CD4-positive, alpha-beta T cell treated with Interleukin-15 for 1 hour (primary cell): ENCODE measurements around the gene INHBC.

Experiments used
- DNase-seq: peaks from one replicate; pipeline ENCODE4 v3.0.0-alpha.2; 2020

The INHBC gene

DNA sequence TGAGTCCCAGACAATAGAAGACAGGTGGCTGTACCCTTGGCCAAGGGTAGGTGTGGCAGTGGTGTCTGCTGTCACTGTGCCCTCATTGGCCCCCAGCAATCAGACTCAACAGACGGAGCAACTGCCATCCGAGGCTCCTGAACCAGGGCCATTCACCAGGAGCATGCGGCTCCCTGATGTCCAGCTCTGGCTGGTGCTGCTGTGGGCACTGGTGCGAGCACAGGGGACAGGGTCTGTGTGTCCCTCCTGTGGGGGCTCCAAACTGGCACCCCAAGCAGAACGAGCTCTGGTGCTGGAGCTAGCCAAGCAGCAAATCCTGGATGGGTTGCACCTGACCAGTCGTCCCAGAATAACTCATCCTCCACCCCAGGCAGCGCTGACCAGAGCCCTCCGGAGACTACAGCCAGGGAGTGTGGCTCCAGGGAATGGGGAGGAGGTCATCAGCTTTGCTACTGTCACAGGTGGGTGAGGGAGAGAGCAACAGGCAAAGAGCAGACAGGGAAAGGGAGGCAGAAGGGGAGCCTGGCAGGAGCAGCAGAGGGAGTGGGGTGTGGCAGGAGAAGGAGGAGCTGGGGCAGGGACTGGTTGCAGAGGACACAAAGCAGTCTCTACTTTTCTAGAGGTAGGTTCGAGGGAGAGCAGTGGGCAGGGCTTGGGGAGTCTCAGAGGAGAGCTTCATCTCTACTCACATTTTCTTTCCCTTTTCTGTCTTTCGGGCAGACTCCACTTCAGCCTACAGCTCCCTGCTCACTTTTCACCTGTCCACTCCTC lies 21.0 kb downstream of the INHBC start:
- DNase-seq, result no peak

DNA sequence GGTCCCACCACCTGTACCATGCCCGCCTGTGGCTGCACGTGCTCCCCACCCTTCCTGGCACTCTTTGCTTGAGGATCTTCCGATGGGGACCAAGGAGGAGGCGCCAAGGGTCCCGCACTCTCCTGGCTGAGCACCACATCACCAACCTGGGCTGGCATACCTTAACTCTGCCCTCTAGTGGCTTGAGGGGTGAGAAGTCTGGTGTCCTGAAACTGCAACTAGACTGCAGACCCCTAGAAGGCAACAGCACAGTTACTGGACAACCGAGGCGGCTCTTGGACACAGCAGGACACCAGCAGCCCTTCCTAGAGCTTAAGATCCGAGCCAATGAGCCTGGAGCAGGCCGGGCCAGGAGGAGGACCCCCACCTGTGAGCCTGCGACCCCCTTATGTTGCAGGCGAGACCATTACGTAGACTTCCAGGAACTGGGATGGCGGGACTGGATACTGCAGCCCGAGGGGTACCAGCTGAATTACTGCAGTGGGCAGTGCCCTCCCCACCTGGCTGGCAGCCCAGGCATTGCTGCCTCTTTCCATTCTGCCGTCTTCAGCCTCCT lies 21.6 kb downstream of the INHBC start:
- peak; percentile 59 for DNase-seq

DNA sequence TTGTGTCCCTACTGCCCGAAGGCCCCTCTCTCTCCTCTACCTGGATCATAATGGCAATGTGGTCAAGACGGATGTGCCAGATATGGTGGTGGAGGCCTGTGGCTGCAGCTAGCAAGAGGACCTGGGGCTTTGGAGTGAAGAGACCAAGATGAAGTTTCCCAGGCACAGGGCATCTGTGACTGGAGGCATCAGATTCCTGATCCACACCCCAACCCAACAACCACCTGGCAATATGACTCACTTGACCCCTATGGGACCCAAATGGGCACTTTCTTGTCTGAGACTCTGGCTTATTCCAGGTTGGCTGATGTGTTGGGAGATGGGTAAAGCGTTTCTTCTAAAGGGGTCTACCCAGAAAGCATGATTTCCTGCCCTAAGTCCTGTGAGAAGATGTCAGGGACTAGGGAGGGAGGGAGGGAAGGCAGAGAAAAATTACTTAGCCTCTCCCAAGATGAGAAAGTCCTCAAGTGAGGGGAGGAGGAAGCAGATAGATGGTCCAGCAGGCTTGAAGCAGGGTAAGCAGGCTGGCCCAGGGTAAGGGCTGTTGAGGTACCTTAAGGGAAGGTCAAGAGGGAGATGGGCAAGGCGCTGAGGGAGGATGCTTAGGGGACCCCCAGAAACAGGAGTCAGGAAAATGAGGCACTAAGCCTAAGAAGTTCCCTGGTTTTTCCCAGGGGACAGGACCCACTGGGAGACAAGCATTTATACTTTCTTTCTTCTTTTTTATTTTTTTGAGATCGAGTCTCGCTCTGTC lies 22.3 kb downstream of the INHBC start:
- DNase-seq, result no peak

DNA sequence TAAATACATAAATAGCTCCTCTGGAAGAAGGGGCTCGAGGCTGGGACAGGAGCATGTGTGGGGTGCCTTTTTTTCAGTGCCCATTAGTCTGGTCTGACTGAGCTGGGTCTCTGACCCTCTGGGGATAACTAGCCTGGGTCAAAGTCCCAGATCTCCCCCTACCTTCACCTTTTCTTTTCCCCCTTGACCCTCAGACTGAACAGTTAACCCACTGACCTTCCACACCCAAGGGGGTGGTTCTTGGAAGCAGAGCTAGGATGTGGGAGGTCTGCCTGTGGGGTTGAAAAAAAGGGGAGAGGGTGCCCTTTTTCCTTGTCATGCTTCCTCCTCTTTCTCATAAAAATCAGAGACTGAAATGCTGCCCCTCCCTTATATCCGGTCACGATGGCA lies 24.1 kb downstream of the INHBC start:
- no peak for DNase-seq

DNA sequence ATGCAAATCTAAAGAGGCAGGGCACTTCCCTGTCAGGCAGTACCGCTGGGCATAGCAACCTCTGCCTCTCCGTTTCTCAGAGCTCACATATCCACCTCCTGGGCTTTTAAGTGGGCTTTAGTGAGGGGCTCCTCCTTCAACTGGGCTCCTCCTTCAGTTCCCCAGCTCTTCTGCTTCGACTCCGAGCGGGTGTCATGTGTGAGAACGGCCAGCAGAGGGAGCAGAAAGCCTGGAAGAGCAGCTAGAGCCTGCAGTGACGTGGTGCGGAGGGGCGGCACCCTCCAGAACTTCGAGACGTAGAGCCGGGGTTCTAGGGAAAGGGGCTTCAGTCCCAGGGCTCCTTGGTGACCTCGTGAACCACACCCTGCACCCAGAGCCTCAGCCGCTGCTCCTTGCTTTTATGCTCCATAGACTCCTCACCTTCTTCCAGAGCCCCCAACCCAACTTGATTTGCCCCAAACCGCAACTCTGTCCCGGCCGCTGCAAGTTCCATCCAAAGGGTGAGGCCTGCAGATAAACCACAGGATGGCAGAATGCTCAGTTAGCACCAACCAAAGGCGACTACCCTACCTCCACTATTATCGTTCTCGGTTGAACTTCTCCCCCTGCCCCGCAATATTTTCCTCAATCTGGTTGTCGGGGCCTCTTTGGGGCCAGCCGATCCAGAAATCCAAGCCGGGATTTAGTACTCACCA lies 24.6 kb downstream of the INHBC start:
- peak; percentile 95 for DNase-seq

DNA sequence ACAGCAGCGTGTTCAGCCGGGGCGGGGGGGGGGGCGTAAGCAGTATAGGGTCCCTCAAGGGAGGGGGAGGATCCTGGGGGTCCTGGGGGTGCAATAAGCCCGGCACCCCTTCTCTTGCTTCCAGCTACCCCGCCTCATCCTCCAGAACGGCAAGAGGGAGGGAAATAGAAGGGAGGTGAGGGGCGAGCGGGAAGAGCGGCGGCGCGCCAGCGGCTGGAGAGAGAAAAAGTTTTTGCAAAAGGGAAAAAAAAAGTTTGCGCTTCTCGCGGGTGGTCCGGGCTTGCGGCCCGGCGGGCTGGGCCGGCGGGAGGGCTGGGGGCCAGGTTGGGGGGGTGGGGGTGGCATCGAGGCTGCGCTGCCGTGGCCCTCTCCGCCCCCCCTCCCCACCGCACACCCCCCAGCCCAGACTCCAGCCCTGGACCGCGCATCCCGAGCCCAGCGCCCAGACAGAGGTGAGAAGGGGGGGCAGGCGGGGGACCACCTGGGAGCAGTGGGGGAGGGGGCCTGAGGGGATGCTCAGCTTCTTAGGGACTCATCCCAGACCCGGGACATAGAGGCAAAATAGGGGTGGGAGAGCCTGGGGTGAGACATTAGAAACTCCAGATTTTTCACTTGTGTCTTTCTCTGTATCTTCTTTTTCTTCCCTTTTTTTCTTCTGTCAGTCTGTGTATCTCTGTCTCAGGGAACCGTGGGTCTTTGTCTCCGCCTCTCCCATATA lies 25.3 kb downstream of the INHBC start, which contains the start of gene GLI1:
Gene GLI1 (plus strand): TSS at position 36 of the 718 bp plus-strand sequence. CDS start 3,907 bp downstream, outside the sequence.
- no peak for DNase-seq

DNA sequence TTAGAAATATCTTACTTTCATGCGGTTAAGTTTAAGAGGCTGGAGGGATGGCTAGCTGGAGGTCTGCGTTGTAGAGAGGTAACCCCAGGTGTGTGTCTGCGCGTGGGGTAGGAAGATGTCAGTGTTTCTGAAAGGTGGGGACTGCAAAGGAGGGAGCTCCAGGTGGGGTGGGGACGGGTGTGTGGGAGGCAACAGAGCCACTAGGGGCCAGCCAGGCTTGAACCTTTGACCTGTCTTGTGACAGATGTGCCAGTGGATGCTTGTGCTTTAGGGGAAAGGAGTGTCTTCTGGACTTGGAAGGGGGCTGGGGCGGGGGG lies 25.8 kb downstream of the INHBC start:
- DNase-seq, result no peak

DNA sequence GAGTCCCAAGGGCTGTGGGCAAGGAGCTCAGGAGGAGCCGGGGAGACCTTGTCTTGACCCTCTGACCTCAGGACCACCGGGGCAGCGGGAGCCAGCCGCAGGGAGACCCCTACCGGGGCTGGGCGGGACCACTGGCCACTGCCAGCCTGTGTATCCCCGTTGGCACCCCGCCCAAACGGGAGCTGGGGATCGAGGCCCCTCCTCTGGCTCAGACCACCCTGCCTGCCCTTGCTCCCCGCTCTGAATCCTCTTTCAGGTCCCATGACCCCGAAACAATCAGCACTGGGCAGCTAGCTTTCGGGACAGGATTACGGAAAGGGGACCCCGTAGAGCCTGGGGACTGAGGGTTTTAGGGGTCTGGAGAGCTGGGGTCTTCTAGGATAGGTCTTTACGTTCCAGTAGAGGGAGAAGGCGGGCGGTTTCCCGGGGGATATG lies 26.3 kb downstream of the INHBC start:
- no peak for DNase-seq

DNA sequence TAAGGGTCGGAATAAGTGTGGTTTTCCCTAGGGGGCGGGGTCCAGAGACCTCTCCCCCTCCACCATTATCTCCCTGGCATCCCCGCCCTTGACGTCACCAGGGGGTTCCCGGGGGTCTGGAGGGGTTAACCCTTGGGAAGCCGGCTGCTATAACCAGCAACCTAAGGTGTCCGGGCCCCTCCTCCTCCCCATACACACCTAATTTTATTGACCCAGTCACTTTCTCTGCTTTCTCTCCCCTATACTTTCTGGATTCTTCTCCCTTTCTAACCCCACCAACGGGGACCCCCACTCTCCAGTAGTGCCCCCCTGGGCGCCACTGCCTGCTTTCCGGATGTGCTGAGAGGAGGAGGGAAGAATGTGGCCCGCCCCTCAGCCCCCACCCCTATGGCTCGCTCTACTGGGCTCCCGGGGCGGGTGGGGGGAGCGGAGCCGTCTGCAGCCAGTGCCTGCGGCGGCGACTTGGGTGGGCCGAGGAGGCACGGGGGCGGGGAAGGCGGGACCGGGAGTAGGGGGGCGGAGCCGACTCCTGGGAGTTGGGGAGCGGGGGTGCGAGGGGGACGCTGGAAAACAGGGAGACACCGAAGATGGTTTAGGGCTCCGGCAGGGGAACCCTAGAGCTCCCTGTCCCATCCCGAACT lies 26.8 kb downstream of the INHBC start:
- peak; percentile 70 for DNase-seq

DNA sequence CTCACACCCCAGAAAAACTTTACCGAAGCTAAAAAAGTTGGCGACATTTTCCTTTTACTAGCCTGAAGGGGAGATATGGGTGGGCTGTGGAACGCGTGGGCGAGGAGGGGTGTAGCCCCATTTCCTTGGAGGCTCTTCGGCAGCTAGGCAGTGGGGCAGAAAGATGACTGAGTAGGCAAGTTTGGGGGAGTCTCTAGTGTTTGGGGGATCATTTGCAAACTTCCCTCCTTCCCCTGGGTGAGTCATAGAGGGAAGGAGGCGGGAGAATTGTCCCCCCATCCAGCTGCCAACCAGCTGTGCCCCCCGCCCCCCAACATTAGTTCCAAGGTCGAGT lies 27.3 kb downstream of the INHBC start:
- DNase-seq, result no peak

DNA sequence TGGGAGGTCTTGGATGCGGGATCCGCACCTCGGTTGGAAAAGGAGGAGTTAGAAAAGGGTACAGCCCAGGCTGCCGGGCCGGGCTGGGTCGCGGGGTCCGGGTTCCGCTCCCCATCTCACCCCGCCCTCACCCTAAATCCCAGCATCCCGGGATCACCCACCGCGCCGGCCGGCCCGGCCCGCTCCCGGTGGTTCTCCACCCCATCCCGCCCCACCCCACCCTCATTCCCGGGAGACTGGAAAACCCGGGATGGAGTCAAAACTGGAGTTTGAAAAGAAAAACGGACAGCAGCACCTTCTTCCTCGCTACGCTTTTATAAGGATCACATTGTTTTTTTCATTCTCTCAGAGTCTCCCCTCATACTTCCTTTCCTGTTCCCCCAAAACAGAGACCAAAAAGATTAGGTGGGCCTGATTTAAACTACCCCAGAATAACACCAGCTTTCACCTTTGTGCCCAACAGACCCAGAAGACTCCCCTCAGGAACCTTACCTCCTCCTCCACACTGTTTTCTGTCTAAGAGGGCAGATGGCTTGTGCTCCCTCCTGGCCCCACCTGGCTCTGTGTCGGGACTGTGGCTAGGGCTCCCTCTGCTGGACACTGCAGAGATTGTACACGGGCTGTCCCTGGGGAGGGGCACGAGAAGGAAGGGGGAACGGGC lies 27.8 kb downstream of the INHBC start:
- peak; percentile 90 for DNase-seq

DNA sequence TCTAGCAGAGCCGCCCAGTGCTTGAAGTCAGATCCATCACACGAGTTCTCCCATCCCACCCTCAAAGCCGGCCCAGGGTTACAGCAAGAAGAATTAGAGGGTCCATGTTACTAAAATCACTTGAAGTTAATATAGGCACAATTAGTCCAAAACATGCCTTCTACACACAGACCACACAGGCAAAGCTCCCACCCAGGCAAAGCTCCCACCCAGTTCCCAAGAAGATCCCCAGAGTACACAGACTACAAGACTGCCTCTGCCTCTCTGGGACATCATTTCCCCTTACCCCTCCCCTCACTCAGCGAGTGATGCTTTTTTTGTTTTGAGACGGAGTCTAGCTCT lies 28.3 kb downstream of the INHBC start:
- DNase-seq, result no peak

DNA sequence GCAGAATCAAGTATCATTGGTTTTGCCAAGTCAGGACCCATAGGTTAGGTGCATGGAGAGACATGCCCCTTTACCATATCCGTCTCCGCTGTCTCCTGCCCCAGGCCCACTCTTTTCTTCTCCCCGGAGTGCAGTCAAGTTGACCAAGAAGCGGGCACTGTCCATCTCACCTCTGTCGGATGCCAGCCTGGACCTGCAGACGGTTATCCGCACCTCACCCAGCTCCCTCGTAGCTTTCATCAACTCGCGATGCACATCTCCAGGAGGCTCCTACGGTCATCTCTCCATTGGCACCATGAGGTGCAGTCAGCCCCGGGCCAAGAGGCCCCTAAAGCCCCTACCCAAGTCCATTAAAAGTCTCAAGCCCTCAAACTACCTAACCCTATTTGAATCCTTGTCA lies 30.0 kb downstream of the INHBC start:
- no peak for DNase-seq

DNA sequence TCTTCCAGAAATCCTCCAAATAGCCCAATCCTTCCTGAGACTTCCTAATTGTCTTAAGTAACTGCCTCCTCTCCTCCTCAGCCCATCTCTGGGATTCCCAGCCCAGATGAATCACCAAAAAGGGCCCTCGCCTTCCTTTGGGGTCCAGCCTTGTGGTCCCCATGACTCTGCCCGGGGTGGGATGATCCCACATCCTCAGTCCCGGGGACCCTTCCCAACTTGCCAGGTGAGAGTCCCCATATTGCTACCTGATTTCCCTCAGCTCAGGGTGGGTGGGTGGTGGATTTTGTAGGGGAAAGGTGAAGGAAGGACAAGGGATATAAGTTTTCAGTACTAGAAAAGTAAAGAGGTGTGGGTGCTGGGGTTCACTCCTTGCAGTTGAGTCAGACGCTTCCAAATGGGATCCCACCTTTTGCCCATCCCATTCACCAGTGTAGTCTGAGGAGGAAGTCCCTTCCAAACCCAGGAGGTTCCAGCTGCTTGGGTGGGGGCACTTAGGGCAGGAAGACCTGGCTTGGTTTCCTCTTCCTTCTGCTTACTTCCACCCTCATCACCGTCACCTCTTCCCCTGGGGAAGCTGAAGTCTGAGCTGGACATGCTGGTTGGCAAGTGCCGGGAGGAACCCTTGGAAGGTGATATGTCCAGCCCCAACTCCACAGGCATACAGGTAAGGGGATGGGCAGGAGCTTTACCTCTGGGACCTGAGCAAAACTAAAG lies 30.6 kb downstream of the INHBC start:
- no peak for DNase-seq

DNA sequence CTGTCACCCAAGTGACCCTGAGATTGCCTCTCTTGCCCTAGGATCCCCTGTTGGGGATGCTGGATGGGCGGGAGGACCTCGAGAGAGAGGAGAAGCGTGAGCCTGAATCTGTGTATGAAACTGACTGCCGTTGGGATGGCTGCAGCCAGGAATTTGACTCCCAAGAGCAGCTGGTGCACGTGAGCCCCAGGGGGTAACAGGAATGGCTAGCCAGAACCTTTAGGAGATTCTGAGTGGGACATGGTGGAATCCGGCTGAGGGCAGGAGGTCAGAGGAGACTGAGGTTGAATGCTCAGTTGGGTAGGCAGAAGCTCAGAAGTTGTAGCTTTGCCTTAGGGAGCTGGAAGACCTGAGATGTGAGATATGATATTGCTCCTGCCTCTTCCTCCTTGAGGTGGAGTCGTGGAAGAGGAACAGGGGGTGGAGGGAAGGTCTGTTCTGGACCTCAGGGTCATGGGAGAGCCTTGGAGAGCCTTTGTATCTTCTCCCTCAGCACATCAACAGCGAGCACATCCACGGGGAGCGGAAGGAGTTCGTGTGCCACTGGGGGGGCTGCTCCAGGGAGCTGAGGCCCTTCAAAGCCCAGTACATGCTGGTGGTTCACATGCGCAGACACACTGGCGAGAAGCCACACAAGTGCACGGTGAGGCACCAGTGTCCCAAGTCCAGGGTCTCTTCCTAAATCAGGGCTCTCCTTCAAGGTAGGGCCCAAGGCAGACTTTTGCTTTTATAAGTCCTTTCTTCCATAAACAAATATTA lies 31.3 kb downstream of the INHBC start:
- DNase-seq, result no peak

DNA sequence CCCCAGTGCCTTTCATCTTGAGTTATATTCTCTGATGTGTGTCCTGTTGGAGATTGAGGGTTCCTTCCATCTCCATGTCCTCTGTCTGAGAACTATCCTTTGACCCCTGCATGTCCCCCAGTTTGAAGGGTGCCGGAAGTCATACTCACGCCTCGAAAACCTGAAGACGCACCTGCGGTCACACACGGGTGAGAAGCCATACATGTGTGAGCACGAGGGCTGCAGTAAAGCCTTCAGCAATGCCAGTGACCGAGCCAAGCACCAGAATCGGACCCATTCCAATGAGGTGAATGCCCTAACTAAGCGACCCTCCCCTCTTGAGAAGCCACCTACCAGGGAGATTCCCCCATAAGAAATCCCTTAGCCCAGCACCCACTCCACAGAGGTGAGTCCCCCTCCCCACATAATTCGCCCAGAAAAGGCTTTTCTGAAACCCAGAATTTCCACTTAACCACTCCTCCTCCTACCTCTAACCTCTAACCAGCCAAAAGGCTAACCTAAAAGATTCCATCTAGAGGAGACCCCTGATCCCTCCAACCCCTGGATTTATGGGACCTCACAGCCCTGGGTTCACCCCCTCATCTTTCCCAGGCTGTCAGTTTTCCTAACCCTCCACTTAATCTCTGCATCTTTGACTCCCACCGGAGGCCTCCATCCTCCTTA lies 32.8 kb downstream of the INHBC start:
- DNase-seq, result no peak

DNA sequence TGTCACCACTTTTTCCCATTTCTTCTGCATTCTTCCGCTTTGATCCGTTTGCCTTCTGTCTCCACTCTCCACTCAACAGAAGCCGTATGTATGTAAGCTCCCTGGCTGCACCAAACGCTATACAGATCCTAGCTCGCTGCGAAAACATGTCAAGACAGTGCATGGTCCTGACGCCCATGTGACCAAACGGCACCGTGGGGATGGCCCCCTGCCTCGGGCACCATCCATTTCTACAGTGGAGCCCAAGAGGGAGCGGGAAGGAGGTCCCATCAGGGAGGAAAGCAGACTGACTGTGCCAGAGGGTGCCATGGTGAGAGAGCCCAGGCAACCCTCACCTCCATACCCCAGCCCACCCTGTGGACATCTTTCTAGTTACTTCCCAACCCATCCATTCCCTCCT lies 33.3 kb downstream of the INHBC start:
- DNase-seq, result no peak

DNA sequence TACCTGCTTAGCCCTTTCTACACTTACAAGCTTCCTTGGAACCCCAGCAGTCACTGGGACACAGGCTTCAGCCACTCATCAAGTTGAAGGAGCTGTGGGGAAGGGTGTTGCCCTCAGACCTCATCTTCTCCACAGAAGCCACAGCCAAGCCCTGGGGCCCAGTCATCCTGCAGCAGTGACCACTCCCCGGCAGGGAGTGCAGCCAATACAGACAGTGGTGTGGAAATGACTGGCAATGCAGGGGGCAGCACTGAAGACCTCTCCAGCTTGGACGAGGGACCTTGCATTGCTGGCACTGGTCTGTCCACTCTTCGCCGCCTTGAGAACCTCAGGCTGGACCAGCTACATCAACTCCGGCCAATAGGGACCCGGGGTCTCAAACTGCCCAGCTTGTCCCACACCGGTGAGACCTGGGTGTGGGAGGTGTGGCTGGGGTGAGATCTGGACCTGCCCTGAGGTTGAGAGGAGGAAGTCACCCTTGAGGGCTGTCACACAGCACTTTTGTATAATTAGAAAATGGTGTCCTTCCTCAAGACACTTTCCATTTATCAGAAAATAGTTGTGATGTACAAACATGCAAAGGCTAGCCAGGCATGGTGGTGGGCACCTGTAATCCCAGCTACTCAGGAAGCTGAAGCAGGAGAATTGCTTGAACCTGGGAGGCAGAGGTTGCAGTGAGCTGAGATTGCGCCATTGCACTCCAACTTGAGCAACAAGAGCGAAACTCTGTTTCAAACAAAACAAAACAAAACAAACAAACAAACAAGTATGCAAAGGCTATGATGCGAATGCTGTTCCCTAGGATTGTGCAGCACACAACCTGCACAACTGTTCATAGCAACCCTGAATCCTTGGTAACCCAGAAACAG lies 34.9 kb downstream of the INHBC start:
- DNase-seq, result no peak
